Neural progenitor cell (in vitro differentiated cells): ENCODE data around the gene TAF4B. TPM values are rescaled to one million over a fixed set of nuclear protein-coding genes. Genes with fewer than 3 reads are reported as not detected.

Experiments used
- DNase-seq: peaks from one replicate; pipeline ENCODE4 v3.0.0-alpha.2; 2016; ENCODE audit warnings: low spot score
- H2AFZ ChIP-seq: fragments of 200-600 bp; sonication (generic); replicated peaks from 2 replicates; pipeline ENCODE4 v1.6.1; 2016; ENCODE audit warnings: antibody characterized with exemption
- H3F3A ChIP-seq: fragments of 200-600 bp; sonication (generic); 2 replicates; pipeline ENCODE4 v1.6.1; 2016; ENCODE audit warnings: antibody characterized with exemption, low read depth
- H3K27ac ChIP-seq: fragments of 200-600 bp; sonication (generic); 2 replicates; pipeline ENCODE4 v1.5.1; 2016; ENCODE audit warnings: mild to moderate bottlenecking
- H3K27me3 ChIP-seq: fragments of 200-600 bp; sonication (generic); 2 replicates; pipeline ENCODE4 v1.6.1; 2016; ENCODE audit warnings: mild to moderate bottlenecking, moderate library complexity
- H3K36me3 ChIP-seq: fragments of 200-600 bp; sonication (generic); 2 replicates; pipeline ENCODE4 v1.5.1; 2016
- H3K4me1 ChIP-seq: fragments of 200-600 bp; sonication (generic); 2 replicates; pipeline ENCODE4 v1.6.1; 2016; ENCODE audit warnings: mixed run types
- H3K4me2 ChIP-seq: fragments of 200-600 bp; sonication (generic); 2 replicates; pipeline ENCODE4 v1.6.1; 2016
- H3K4me3 ChIP-seq: fragments of 200-600 bp; sonication (generic); 2 replicates; pipeline ENCODE4 v1.5.1; 2016
- H3K79me2 ChIP-seq: fragments of 200-600 bp; sonication (generic); 2 replicates; pipeline ENCODE4 v1.6.1; 2016; ENCODE audit warnings: low read depth
- H3K9ac ChIP-seq: fragments of 200-600 bp; sonication (generic); 2 replicates; pipeline ENCODE4 v1.6.1; 2016
- H3K9me3 ChIP-seq: fragments of 200-600 bp; sonication (generic); 2 replicates; pipeline ENCODE4 v1.5.1; 2016; ENCODE audit warnings: low read depth
- H4K20me1 ChIP-seq: fragments of 200-600 bp; sonication (generic); 2 replicates; pipeline ENCODE4 v1.6.1; 2016; ENCODE audit warnings: low read depth
- H3K27ac Mint-ChIP-seq: 3 replicates; pipeline ENCODE4 v1.8.0; 2021; ENCODE audit warnings: mixed read lengths
- H3K27me3 Mint-ChIP-seq: 2 replicates; pipeline ENCODE4 v1.8.0; 2022; ENCODE audit warnings: low read depth, mild to moderate bottlenecking, inconsistent platforms, moderate library complexity, mixed read lengths; ENCODE audit not compliant: insufficient read depth
- H3K36me3 Mint-ChIP-seq: 3 replicates; pipeline ENCODE4 v1.8.0; 2021; ENCODE audit warnings: mixed read lengths
- H3K4me1 Mint-ChIP-seq: 3 replicates; pipeline ENCODE4 v1.8.0; 2021; ENCODE audit warnings: mixed read lengths
- H3K4me3 Mint-ChIP-seq: 3 replicates; pipeline ENCODE4 v1.8.0; 2021; ENCODE audit warnings: mild to moderate bottlenecking, moderate library complexity, mixed read lengths
- H3K9me3 Mint-ChIP-seq: 3 replicates; pipeline ENCODE4 v1.8.0; 2020; ENCODE audit warnings: mixed read lengths
- CTCF ChIP-seq: fragments of 200-600 bp; sonication (generic); IDR thresholded peaks from 2 replicates; pipeline ENCODE4 v1.5.1; 2017; ENCODE audit warnings: antibody characterized with exemption, mild to moderate bottlenecking
- EZH2 ChIP-seq: fragments of 200-600 bp; sonication (generic); IDR thresholded peaks from 2 replicates; pipeline ENCODE4 v1.6.1; 2017; ENCODE audit warnings: antibody characterized with exemption, mild to moderate bottlenecking, moderate library complexity
- EZH2phosphoT487 ChIP-seq: fragments of 200-600 bp; sonication (generic); IDR thresholded peaks from 2 replicates; pipeline ENCODE4 v1.6.1; 2017; ENCODE audit warnings: antibody characterized with exemption
- total RNA-seq: library from RNA; depleted of rRNA; stranded (reverse); fragments of >200 nt; gene quantifications from 2 replicates; pipeline ENCODE4 v1.2.3, GENCODE V29; 2015; ENCODE audit warnings: low replicate concordance

Gene TAF4B
- total RNA-seq, 1 donor from 2014 or later, result 6.9 TPM

- no peaks in the 10 kb centered on the region for H3F3A ChIP-seq
- no peaks in the 10 kb centered on the region for H3K36me3 Mint-ChIP-seq
- TF ChIP-seq EZH2 (no peak), EZH2phosphoT487 (no peak), CTCF (peak; percentile 85)
- no peaks in the 10 kb centered on the region for H3K27me3 Mint-ChIP-seq
- no peak overlapping the region for H3K4me2 ChIP-seq
- H3K36me3 ChIP-seq, result no peaks in the 10 kb centered on the region
- no peak overlapping the region for H3K4me3 Mint-ChIP-seq
- peaks cover 14% of the 10 kb centered on the region for H3K4me1 Mint-ChIP-seq
- no peaks in the 10 kb centered on the region for H3K9me3 Mint-ChIP-seq
- no peaks in the 10 kb centered on the region for H3K9me3 ChIP-seq
- no peak overlapping the region for H3K27ac ChIP-seq
- DNase-seq, result peak; percentile 53
- no peak overlapping the region for H3K4me3 ChIP-seq
- H3K79me2 ChIP-seq, result no peaks in the 10 kb centered on the region
- H3K4me1 ChIP-seq, result no peaks in the 10 kb centered on the region
- no peaks in the 10 kb centered on the region for H4K20me1 ChIP-seq
- H2AFZ ChIP-seq, result no peak overlapping the region
- H3K27ac Mint-ChIP-seq, result no peak overlapping the region
- H3K9ac ChIP-seq, result no peak overlapping the region
- no peaks in the 10 kb centered on the region for H3K27me3 ChIP-seq
Observed at GRCh38 chr18:26383454-26384270, 157.4 kb downstream of the TAF4B start.

DNA sequence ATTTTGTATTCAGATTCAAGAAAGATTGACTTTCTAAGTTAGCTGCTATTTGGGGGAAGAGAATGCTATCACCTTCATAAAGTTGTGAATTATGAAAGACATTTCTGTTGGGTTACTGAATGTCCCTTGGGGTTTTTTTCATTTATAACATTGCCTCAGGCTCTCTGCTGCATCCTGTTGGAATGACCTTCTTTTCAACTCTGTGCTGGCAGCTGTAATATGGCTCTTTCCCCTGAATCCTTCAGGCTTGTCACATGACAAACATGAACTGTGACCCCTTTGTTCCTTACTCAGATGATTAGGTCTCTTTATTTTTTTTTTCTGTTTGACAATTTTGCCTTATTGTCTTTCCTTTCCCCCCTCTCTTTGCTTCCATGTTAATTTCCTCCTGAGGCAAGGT lies 159.8 kb downstream of the TAF4B start:
- Histone ChIP-seq H3K4me2 (no peak overlapping the region), H3F3A (no peaks in the 10 kb centered on the region), H3K27ac (no peak overlapping the region), H3K4me1 (no peaks in the 10 kb centered on the region), H3K4me3 (no peak overlapping the region), H3K9ac (no peak overlapping the region), H3K9me3 (no peaks in the 10 kb centered on the region), H3K27me3 (no peaks in the 10 kb centered on the region), H3K79me2 (no peaks in the 10 kb centered on the region), H3K36me3 (no peaks in the 10 kb centered on the region), H2AFZ (no peak overlapping the region), H4K20me1 (no peaks in the 10 kb centered on the region)
- H3K27me3 Mint-ChIP-seq, result no peaks in the 10 kb centered on the region
- peaks cover 14% of the 10 kb centered on the region for H3K4me1 Mint-ChIP-seq
- no peaks in the 10 kb centered on the region for H3K36me3 Mint-ChIP-seq
- DNase-seq, result no peak
- no peak overlapping the region for H3K4me3 Mint-ChIP-seq
- no peak overlapping the region for H3K27ac Mint-ChIP-seq
- no peaks in the 10 kb centered on the region for H3K9me3 Mint-ChIP-seq
- TF ChIP-seq EZH2phosphoT487 (no peak), EZH2 (no peak), CTCF (no peak)

GRCh38 chr18:26386441-26386840 lies 160.2 kb downstream of the TAF4B start:
- Mint-ChIP-seq H3K4me3 (no peak overlapping the region), H3K27ac (no peak overlapping the region), H3K9me3 (no peaks in the 10 kb centered on the region), H3K27me3 (no peaks in the 10 kb centered on the region), H3K4me1 (peaks cover 14% of the 10 kb centered on the region), H3K36me3 (no peaks in the 10 kb centered on the region)
- no peak overlapping the region for H3K4me2 ChIP-seq
- no peaks in the 10 kb centered on the region for H3K4me1 ChIP-seq
- no peak overlapping the region for H3K4me3 ChIP-seq
- H3K9me3 ChIP-seq, result no peaks in the 10 kb centered on the region
- no peaks in the 10 kb centered on the region for H3F3A ChIP-seq
- H4K20me1 ChIP-seq, result no peaks in the 10 kb centered on the region
- H2AFZ ChIP-seq, result no peak overlapping the region
- no peak for DNase-seq
- H3K36me3 ChIP-seq, result no peaks in the 10 kb centered on the region
- H3K27me3 ChIP-seq, result no peaks in the 10 kb centered on the region
- no peaks in the 10 kb centered on the region for H3K79me2 ChIP-seq
- no peak overlapping the region for H3K27ac ChIP-seq
- no peak overlapping the region for H3K9ac ChIP-seq
- TF ChIP-seq EZH2phosphoT487 (no peak), EZH2 (no peak), CTCF (no peak)
